Measurements from ENCODE around the gene NR1D1. TPM values are rescaled to one million over a fixed set of nuclear protein-coding genes. Genes with fewer than 3 reads are reported as not detected.
A peak's percentile ranks its signal among the peaks of the same experiment; 100 is the strongest.
"Not testable (repeated sequence)": the region's sequence is repeated elsewhere in the genome, so short reads cannot be mapped to it uniquely, and the experiment has no call there.

Gene NR1D1
- 5.0 TPM for polyA plus RNA-seq (2013, experiment 1 of 2)
- 4.8 TPM for polyA plus RNA-seq (2013, experiment 2 of 2)

DNA sequence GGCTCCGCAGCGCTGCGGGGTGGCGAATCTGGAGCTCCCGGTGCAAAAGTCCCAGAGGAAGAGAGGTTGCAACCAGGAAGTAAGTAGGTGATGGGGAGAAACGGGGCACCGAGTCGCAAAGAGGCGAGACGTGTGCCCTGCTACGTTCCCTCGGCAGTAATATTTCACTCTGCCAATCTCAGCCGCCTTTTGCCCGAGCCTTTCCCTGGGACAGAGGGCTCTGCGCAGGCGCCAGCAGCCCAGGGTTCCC, at the start of gene NR1D1:
Gene NR1D1 (minus strand): TSS at position 171 of the 250 bp plus-strand sequence. CDS start 495 bp downstream, outside the sequence.
- Histone ChIP-seq H4K8ac (ENCODE audit: low read depth, low read length) (peak within 1 kb of the TSS; percentile 33), H3K4me3 (ENCODE audit: low read length in 2 of 2) (peak within 1 kb of the TSS; percentile 53 to 77), H3K18ac (ENCODE audit: low read length) (peak within 1 kb of the TSS; percentile 89), H3K9ac (ENCODE audit: low read depth, low read length, poor library complexity) (peak within 1 kb of the TSS; percentile 95), H2AK5ac (ENCODE audit: low read depth, low read length) (peak within 1 kb of the TSS; percentile 36), H3K23ac (ENCODE audit: low read depth, low read length, poor library complexity) (peak within 1 kb of the TSS; percentile 83), H2BK15ac (ENCODE audit: low read length) (peak within 1 kb of the TSS; percentile 76), H3K79me1 (ENCODE audit: low read depth, low read length) (no peaks in the 10 kb centered on the region), H3K4me1 (ENCODE audit: control insufficient read depth in 2 of 2, insufficient read depth in 1 of 2, low read depth in 1 of 2, low read length in 2 of 2) (peaks cover 23 to 39% of the 10 kb centered on the region in 2 donors), H2BK120ac (ENCODE audit: low read depth, low read length) (peak within 1 kb of the TSS; percentile 6), H3K4ac (ENCODE audit: low read length) (peak within 1 kb of the TSS; percentile 32), H2AFZ (ENCODE audit: low read length) (peak within 1 kb of the TSS; percentile 80), H4K91ac (ENCODE audit: low read depth, low read length, poor library complexity) (peak within 1 kb of the TSS; percentile 11), H3K36me3 (replicated peaks in 1 of 2; ENCODE audit: control insufficient read depth in 2 of 2, insufficient read depth in 2 of 2, low read length in 2 of 2) (peaks cover 11 to 17% of the 10 kb centered on the region in 2 donors), H2BK12ac (ENCODE audit: low read length) (peak within 1 kb of the TSS; percentile 82), H3K9me3 (replicated peaks in 1 of 2; ENCODE audit: control insufficient read depth in 2 of 2, insufficient read depth in 1 of 2, low read depth in 1 of 2, low read length in 2 of 2) (peaks cover 0 to 4% of the 10 kb centered on the region in 2 donors), H3K27ac (replicated peaks; ENCODE audit: low read length) (peak within 1 kb of the TSS; percentile 35), H3K4me2 (ENCODE audit: insufficient read depth, low read length, poor library complexity, severe bottlenecking) (peak within 1 kb of the TSS; percentile 71), H3K14ac (ENCODE audit: low read length) (peak within 1 kb of the TSS; percentile 65), H3K27me3 (ENCODE audit: control insufficient read depth in 3 of 3, insufficient read depth in 3 of 3, low read depth in 1 of 3, low read length in 3 of 3) (peaks cover 0 to 12% (median 8%) of the 10 kb centered on the region in 3 experiments), H2BK5ac (ENCODE audit: low read length) (peak within 1 kb of the TSS; percentile 77)
- no CpG with 5 or more reads among the region's 16 CpGs for WGBS, 2 donors (ENCODE audit: extremely low coverage in 2 of 2, insufficient read length in 2 of 2, insufficient replicate concordance in 1 of 2)
- no peak for DNase-seq (ENCODE audit: low spot score)

DNA sequence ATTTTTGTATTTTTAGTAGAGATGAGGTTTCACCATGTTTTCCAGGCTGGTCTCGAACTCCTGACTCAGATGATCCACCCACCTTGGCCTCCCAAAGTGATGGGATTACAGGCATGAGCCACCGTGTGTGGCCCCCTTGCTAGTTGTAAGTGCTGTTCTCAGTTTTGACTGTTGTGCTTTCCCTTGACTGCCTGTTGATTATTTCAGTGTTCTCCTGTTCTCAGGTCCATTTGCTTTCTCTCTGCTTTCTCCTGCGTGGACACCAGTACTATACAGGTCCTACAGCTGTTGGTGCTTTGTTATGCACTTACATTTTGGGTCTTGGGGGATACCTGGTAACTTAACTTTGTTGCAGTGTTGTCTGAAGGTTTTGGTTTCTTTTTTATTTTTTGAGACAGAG, 48.1 kb upstream of the NR1D1 start:
- no peak overlapping the region for H2BK12ac ChIP-seq (ENCODE audit: low read length)
- peaks cover 23 to 96% of the 10 kb centered on the region in 2 donors for H3K36me3 ChIP-seq (replicated peaks in 1 of 2; ENCODE audit: control insufficient read depth in 2 of 2, insufficient read depth in 2 of 2, low read length in 2 of 2)
- H2AFZ ChIP-seq (ENCODE audit: low read length) = no peak overlapping the region
- H3K4me1 ChIP-seq (ENCODE audit: control insufficient read depth in 2 of 2, insufficient read depth in 1 of 2, low read depth in 1 of 2, low read length in 2 of 2) = no peaks in the 10 kb centered on the region
- H3K27ac ChIP-seq (replicated peaks; ENCODE audit: low read length) = no peak overlapping the region
- H3K9me3 ChIP-seq (replicated peaks in 1 of 2; ENCODE audit: control insufficient read depth in 2 of 2, insufficient read depth in 1 of 2, low read depth in 1 of 2, low read length in 2 of 2) = no peaks in the 10 kb centered on the region
- DNase-seq (ENCODE audit: low spot score) = no peak
- H3K4ac ChIP-seq (ENCODE audit: low read length) = no peak overlapping the region
- no peak overlapping the region for H3K4me2 ChIP-seq (ENCODE audit: insufficient read depth, low read length, poor library complexity, severe bottlenecking)
- no peak overlapping the region for H3K9ac ChIP-seq (ENCODE audit: low read depth, low read length, poor library complexity)
- no peak overlapping the region for H4K8ac ChIP-seq (ENCODE audit: low read depth, low read length)
- no peak overlapping the region for H2BK5ac ChIP-seq (ENCODE audit: low read length)
- H3K79me1 ChIP-seq (ENCODE audit: low read depth, low read length) = peaks cover 8% of the 10 kb centered on the region
- no peaks in the 10 kb centered on the region for H3K27me3 ChIP-seq (ENCODE audit: control insufficient read depth in 3 of 3, insufficient read depth in 3 of 3, low read depth in 1 of 3, low read length in 3 of 3)
- no peak overlapping the region for H3K4me3 ChIP-seq (ENCODE audit: low read length in 2 of 2)
- no CpG with 5 or more reads among the region's 3 CpGs for WGBS, 2 donors (ENCODE audit: extremely low coverage in 2 of 2, insufficient read length in 2 of 2, insufficient replicate concordance in 1 of 2)
- no peak overlapping the region for H2BK120ac ChIP-seq (ENCODE audit: low read depth, low read length)
- no peak overlapping the region for H2AK5ac ChIP-seq (ENCODE audit: low read depth, low read length)
- no peak overlapping the region for H3K23ac ChIP-seq (ENCODE audit: low read depth, low read length, poor library complexity)
- no peak overlapping the region for H2BK15ac ChIP-seq (ENCODE audit: low read length)
- no peak overlapping the region for H3K14ac ChIP-seq (ENCODE audit: low read length)
- no peak overlapping the region for H3K18ac ChIP-seq (ENCODE audit: low read length)
- H4K91ac ChIP-seq (ENCODE audit: low read depth, low read length, poor library complexity) = no peak overlapping the region

DNA sequence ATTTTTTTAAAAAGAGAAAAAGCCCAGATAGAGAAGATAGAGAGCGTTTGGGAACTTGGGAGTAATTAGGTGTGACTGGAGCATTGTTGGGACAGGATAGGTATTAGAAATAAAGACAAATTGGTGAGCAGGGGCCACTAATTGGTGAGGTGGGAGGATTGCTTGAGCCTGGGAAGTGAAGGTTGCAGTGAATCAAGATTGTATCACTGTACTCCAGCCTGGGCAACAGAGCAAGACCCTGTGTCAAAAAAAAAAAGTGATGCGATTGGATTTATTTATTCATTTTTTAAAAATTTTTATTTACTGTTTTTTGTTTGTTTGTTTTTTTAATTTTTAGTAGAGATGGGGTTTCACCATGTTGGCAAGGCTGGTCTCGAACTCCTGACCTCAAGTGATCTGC, 45.1 kb upstream of the NR1D1 start:
- Histone ChIP-seq H4K8ac (ENCODE audit: low read depth, low read length) (no peak overlapping the region), H3K9ac (ENCODE audit: low read depth, low read length, poor library complexity) (no peak overlapping the region), H3K27ac (replicated peaks; ENCODE audit: low read length) (no peak overlapping the region), H3K18ac (ENCODE audit: low read length) (no peak overlapping the region), H3K4me1 (ENCODE audit: control insufficient read depth in 2 of 2, insufficient read depth in 1 of 2, low read depth in 1 of 2, low read length in 2 of 2) (peaks cover 0 to 7% of the 10 kb centered on the region in 2 donors), H3K4me2 (ENCODE audit: insufficient read depth, low read length, poor library complexity, severe bottlenecking) (no peak overlapping the region), H2BK15ac (ENCODE audit: low read length) (no peak overlapping the region), H2BK5ac (ENCODE audit: low read length) (no peak overlapping the region), H2BK120ac (ENCODE audit: low read depth, low read length) (no peak overlapping the region), H3K36me3 (replicated peaks in 1 of 2; ENCODE audit: control insufficient read depth in 2 of 2, insufficient read depth in 2 of 2, low read length in 2 of 2) (peaks cover 30 to 91% of the 10 kb centered on the region in 2 donors), H3K14ac (ENCODE audit: low read length) (no peak overlapping the region), H2AFZ (ENCODE audit: low read length) (no peak overlapping the region), H3K4me3 (ENCODE audit: low read length in 2 of 2) (no peak overlapping the region), H2AK5ac (ENCODE audit: low read depth, low read length) (no peak overlapping the region), H2BK12ac (ENCODE audit: low read length) (no peak overlapping the region), H3K79me1 (ENCODE audit: low read depth, low read length) (peaks cover 8% of the 10 kb centered on the region), H4K91ac (ENCODE audit: low read depth, low read length, poor library complexity) (no peak overlapping the region), H3K9me3 (replicated peaks in 1 of 2; ENCODE audit: control insufficient read depth in 2 of 2, insufficient read depth in 1 of 2, low read depth in 1 of 2, low read length in 2 of 2) (no peaks in the 10 kb centered on the region), H3K27me3 (ENCODE audit: control insufficient read depth in 3 of 3, insufficient read depth in 3 of 3, low read depth in 1 of 3, low read length in 3 of 3) (no peaks in the 10 kb centered on the region), H3K23ac (ENCODE audit: low read depth, low read length, poor library complexity) (no peak overlapping the region), H3K4ac (ENCODE audit: low read length) (no peak overlapping the region)
- DNase-seq (ENCODE audit: low spot score) = no peak
- no CpG with 5 or more reads among the region's 3 CpGs for WGBS, 2 donors (ENCODE audit: extremely low coverage in 2 of 2, insufficient read length in 2 of 2, insufficient replicate concordance in 1 of 2)

DNA sequence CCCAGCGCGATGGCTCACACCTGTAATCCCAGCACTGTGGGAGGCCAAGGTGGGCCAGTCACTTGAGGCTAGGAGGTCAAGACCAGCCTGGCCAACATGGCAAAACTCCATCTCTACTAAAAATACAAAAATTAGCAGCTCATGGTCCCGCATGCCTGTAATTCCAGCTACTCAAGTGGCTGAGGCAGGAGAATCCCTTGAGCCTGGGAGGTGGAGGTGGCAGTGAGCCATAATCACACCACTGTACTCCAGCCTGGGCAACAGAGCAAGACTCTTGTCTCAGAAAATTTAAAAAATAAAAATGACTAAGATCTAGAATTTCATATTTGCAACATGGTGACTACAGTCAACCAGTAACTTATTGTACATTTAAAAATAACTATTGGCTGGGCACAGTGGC, 42.8 kb upstream of the NR1D1 start:
- H4K91ac ChIP-seq (ENCODE audit: low read depth, low read length, poor library complexity); H3K27ac ChIP-seq (replicated peaks; ENCODE audit: low read length); H2BK120ac ChIP-seq (ENCODE audit: low read depth, low read length); H2BK12ac ChIP-seq (ENCODE audit: low read length); H3K9ac ChIP-seq (ENCODE audit: low read depth, low read length, poor library complexity); H3K23ac ChIP-seq (ENCODE audit: low read depth, low read length, poor library complexity); H3K14ac ChIP-seq (ENCODE audit: low read length); H2AK5ac ChIP-seq (ENCODE audit: low read depth, low read length); H3K4me3 ChIP-seq (ENCODE audit: low read length in 2 of 2); H3K4me2 ChIP-seq (ENCODE audit: insufficient read depth, low read length, poor library complexity, severe bottlenecking); H3K18ac ChIP-seq (ENCODE audit: low read length); H2AFZ ChIP-seq (ENCODE audit: low read length); H3K27me3 ChIP-seq (ENCODE audit: control insufficient read depth in 3 of 3, insufficient read depth in 3 of 3, low read depth in 1 of 3, low read length in 3 of 3); H3K9me3 ChIP-seq (replicated peaks in 1 of 2; ENCODE audit: control insufficient read depth in 2 of 2, insufficient read depth in 1 of 2, low read depth in 1 of 2, low read length in 2 of 2); H2BK5ac ChIP-seq (ENCODE audit: low read length); DNase-seq (ENCODE audit: low spot score); H2BK15ac ChIP-seq (ENCODE audit: low read length); H4K8ac ChIP-seq (ENCODE audit: low read depth, low read length); H3K79me1 ChIP-seq (ENCODE audit: low read depth, low read length); H3K4ac ChIP-seq (ENCODE audit: low read length): not testable (repeated sequence)
- Histone ChIP-seq H3K36me3 (replicated peaks in 1 of 2; ENCODE audit: control insufficient read depth in 2 of 2, insufficient read depth in 2 of 2, low read length in 2 of 2) (peaks cover 22 to 69% of the 10 kb centered on the region in 2 donors), H3K4me1 (ENCODE audit: control insufficient read depth in 2 of 2, insufficient read depth in 1 of 2, low read depth in 1 of 2, low read length in 2 of 2) (peaks cover 4 to 12% of the 10 kb centered on the region in 2 donors)
- WGBS, 2 donors (ENCODE audit: extremely low coverage in 2 of 2, insufficient read length in 2 of 2, insufficient replicate concordance in 1 of 2) = no CpG with 5 or more reads among the region's 3 CpGs
